Caco-2 (cell line): ENCODE data around the gene MAFF. TPM values are rescaled to one million over a fixed set of nuclear protein-coding genes. Genes with fewer than 3 reads are reported as not detected.

Experiments used
- BruUV-seq: library from RNA; stranded (reverse); fragments of 400-500 nt; replicated peaks from 2 replicates; lab custom pipeline; 2021; lab: Mats Ljungman, UMichigan
- CTCF ChIA-PET: fragments of 300-600 bp; sonication (Branson Sonifier 250); formaldehyde crosslinking; loops from one replicate; lab custom pipeline; 2022; ENCODE audit warnings: antibody characterized with exemption; lab: Charles Lee
- POLR2A ChIA-PET: fragments of 300-600 bp; sonication (Branson Sonifier 250); formaldehyde crosslinking; loops from one replicate; lab custom pipeline; 2022; ENCODE audit warnings: antibody characterized with exemption; lab: Charles Lee
- DNase-seq, 2 experiments: peaks; one replicate each; pipeline versions ENCODE4 v3.0.0 to v3.0.0-alpha.2; 2020 to 2022
- H3K27me3 ChIP-seq: replicated peaks from 2 replicates; pipeline ENCODE4 v1.6.0; 2011; ENCODE audit warnings: low read length; ENCODE audit not compliant: control insufficient read depth, insufficient read depth
- H3K36me3 ChIP-seq: 2 replicates; pipeline ENCODE4 v1.5.1; 2011; ENCODE audit warnings: low read length; ENCODE audit not compliant: control insufficient read depth, insufficient read depth
- H3K4me1 ChIP-seq: fragments of 250-450 bp; sonication (Bioruptor Pico); 2 replicates; pipeline ENCODE4 v1.5.1; 2020; ENCODE audit warnings: mild to moderate bottlenecking
- H3K4me3 ChIP-seq: 2 replicates; pipeline ENCODE4 v1.5.1; 2011; ENCODE audit warnings: low read depth, mild to moderate bottlenecking, control low read depth, low read length
- H3K9me3 ChIP-seq: fragments of 250-450 bp; sonication (Bioruptor Pico); 2 replicates; pipeline ENCODE4 v1.5.1; 2020; ENCODE audit warnings: mild to moderate bottlenecking, moderate library complexity
- H3K27ac Mint-ChIP-seq: one replicate; pipeline ENCODE4 v1.8.0; 2022; ENCODE audit warnings: mixed read lengths; ENCODE audit not compliant: unreplicated experiment
- H3K27me3 Mint-ChIP-seq: one replicate; pipeline ENCODE4 v1.8.0; 2022; ENCODE audit warnings: mixed read lengths; ENCODE audit not compliant: insufficient read depth, unreplicated experiment
- H3K36me3 Mint-ChIP-seq: one replicate; pipeline ENCODE4 v1.8.0; 2022; ENCODE audit warnings: mild to moderate bottlenecking, mixed read lengths; ENCODE audit not compliant: insufficient read depth, unreplicated experiment
- H3K4me1 Mint-ChIP-seq: one replicate; pipeline ENCODE4 v1.8.0; 2022; ENCODE audit warnings: low read depth, mixed read lengths; ENCODE audit not compliant: unreplicated experiment
- H3K4me3 Mint-ChIP-seq: one replicate; pipeline ENCODE4 v1.8.0; 2022; ENCODE audit warnings: mild to moderate bottlenecking, moderate library complexity, mixed read lengths; ENCODE audit not compliant: unreplicated experiment
- H3K9me3 Mint-ChIP-seq: one replicate; pipeline ENCODE4 v1.8.0; 2022; ENCODE audit warnings: mixed read lengths; ENCODE audit not compliant: unreplicated experiment
- intact Hi-C: fragments of 100-400 bp; cut with micrococcal nuclease; formaldehyde crosslinking; loops from one replicate; pipeline ENCODE4 v1.10.0; 2022; ENCODE audit not compliant: unreplicated experiment
- total RNA-seq: library from RNA; stranded (reverse); gene quantifications from 2 replicates; pipeline ENCODE4 v1.2.3, GENCODE V29; 2022
- TF ChIP-seq, protein P1 (sequence below), 2 experiments: fragments of 200-600 bp in 1 of 2; IDR thresholded peaks; 1 replicate in 1 of 2; 2 replicates in 1 of 2; pipeline versions ENCODE4 v1.5.1 to v1.8.0; 2011 to 2022; ENCODE audit warnings: antibody characterized with exemption in 1 of 2, control low read depth in 1 of 2, inconsistent platforms in 1 of 2, low read depth in 1 of 2, low read length in 1 of 2, mild to moderate bottlenecking in 1 of 2, moderate library complexity in 1 of 2; ENCODE audit not compliant: insufficient read depth in 1 of 2, severe bottlenecking in 1 of 2, unreplicated experiment in 1 of 2

Gene MAFF
- total RNA-seq, 1 experiment from 2014 or later = 6.8 TPM

DNA sequence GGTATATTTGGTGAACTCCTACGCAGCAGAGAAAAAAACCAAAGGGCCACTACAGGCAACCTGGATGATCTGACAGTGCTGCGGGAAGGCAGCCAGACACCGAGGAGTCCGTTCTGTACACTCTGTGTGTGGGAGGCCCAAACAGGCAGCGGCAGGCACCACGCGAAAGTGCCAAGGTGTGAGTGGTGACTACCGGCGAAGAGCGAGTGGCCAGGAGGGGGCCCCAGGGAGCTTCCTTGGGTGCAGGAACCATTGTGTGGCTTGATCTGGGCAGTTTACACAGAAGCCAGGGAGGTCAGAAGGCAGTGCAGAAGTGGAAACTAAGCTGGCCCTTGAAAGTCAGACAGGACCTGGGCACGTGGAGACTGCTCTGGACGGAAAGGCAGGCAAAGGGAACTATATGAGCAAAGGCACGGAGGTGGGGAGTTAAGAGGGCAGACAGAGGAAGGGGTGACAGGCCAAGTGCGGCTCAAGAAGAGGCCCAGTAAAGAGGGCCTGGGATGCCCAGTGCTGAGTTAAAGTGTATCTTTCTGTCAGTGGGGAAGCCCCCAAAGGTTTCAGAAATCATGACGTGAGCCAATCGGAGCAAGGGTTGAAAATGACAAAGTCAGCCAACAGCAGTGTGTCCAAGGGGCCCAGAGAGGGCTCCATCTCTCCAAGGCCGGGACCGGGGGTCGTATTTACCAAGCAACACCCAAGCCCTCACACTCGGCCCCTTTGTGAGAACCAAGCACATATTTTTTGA is 60.4 kb downstream of the MAFF start:
- H3K4me1 Mint-ChIP-seq = peaks cover 7% of the 10 kb centered on the region
- no peaks in the 10 kb centered on the region for H3K9me3 Mint-ChIP-seq
- POLR2A ChIA-PET = no interaction called here
- Histone ChIP-seq H3K4me3 (no peak overlapping the region), H3K4me1 (no peaks in the 10 kb centered on the region; the same call in 1 of the 2 replicates), H3K36me3 (no peaks in the 10 kb centered on the region), H3K27me3 (no peaks in the 10 kb centered on the region), H3K9me3 (no peaks in the 10 kb centered on the region)
- H3K4me3 Mint-ChIP-seq = no peak overlapping the region
- TF ChIP-seq, protein P1, sequence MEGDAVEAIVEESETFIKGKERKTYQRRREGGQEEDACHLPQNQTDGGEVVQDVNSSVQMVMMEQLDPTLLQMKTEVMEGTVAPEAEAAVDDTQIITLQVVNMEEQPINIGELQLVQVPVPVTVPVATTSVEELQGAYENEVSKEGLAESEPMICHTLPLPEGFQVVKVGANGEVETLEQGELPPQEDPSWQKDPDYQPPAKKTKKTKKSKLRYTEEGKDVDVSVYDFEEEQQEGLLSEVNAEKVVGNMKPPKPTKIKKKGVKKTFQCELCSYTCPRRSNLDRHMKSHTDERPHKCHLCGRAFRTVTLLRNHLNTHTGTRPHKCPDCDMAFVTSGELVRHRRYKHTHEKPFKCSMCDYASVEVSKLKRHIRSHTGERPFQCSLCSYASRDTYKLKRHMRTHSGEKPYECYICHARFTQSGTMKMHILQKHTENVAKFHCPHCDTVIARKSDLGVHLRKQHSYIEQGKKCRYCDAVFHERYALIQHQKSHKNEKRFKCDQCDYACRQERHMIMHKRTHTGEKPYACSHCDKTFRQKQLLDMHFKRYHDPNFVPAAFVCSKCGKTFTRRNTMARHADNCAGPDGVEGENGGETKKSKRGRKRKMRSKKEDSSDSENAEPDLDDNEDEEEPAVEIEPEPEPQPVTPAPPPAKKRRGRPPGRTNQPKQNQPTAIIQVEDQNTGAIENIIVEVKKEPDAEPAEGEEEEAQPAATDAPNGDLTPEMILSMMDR (IDR thresholded peaks at IDR 0.05; ENCODE audit: insufficient read depth in 1 of 2, low read depth in 1 of 2, low read length in 1 of 2, severe bottlenecking in 1 of 2, unreplicated experiment in 1 of 2) = peak; percentile 37 to 57
- peak; percentile 49 to 54 for DNase-seq
- CTCF ChIA-PET = no interaction called here
- no TSS peak for BruUV-seq
- H3K27me3 Mint-ChIP-seq = no peaks in the 10 kb centered on the region
- intact Hi-C loops = no loop called here
- peaks cover 5% of the 10 kb centered on the region for H3K36me3 Mint-ChIP-seq
- peak overlapping the region; percentile 14 for H3K27ac Mint-ChIP-seq

GRCh38 chr22:38264322-38264843 is 62.6 kb downstream of the MAFF start:
- Mint-ChIP-seq H3K27me3 (no peaks in the 10 kb centered on the region), H3K9me3 (no peaks in the 10 kb centered on the region), H3K36me3 (peaks cover under 1% of the 10 kb centered on the region), H3K4me3 (no peak overlapping the region), H3K27ac (no peak overlapping the region), H3K4me1 (peaks cover 7% of the 10 kb centered on the region)
- intact Hi-C loops = no loop called here
- no TSS peak for BruUV-seq
- ChIA-PET CTCF (interaction anchor here (0.6 kb wide), 1 partner anchor 119 kb away, joined by 12 read pairs; no protein-coding TSS in a partner anchor), POLR2A (no interaction called here)
- H3K36me3 ChIP-seq = no peaks in the 10 kb centered on the region
- no peaks in the 10 kb centered on the region; the same call in 1 of the 2 replicates for H3K4me1 ChIP-seq
- no peaks in the 10 kb centered on the region for H3K9me3 ChIP-seq
- TF ChIP-seq, protein P1 (IDR thresholded peaks at IDR 0.05; ENCODE audit: insufficient read depth in 1 of 2, low read depth in 1 of 2, low read length in 1 of 2, severe bottlenecking in 1 of 2, unreplicated experiment in 1 of 2) = no peak
- no peak overlapping the region for H3K4me3 ChIP-seq
- H3K27me3 ChIP-seq = no peaks in the 10 kb centered on the region
- no peak for DNase-seq

Other genes with a start within 250 kb of the MAFF start
- not detected in 2 replicates for gene C22orf23, start 248.4 kb upstream of the MAFF start, total RNA-seq
- 116 and 122 TPM in 2 replicates for gene POLR2F, start 248.3 kb upstream of the MAFF start, total RNA-seq
- not detected in 2 replicates for gene SOX10, start 217.4 kb upstream of the MAFF start, total RNA-seq
- 40.2 and 41.1 TPM in 2 replicates for gene PICK1, start 144.6 kb upstream of the MAFF start, total RNA-seq
- gene SLC16A8, start 117.8 kb upstream of the MAFF start, total RNA-seq = not detected in 2 replicates
- gene BAIAP2L2, start 91.3 kb upstream of the MAFF start, total RNA-seq = 4.4 and 4.9 TPM in 2 replicates
- gene PLA2G6, start 20.2 kb upstream of the MAFF start, total RNA-seq = 18.7 and 19.2 TPM in 2 replicates
- gene TMEM184B, start 71.0 kb downstream of the MAFF start, total RNA-seq = 52.4 and 53.3 TPM in 2 replicates
- gene CSNK1E, start 115.4 kb downstream of the MAFF start, total RNA-seq = 129 and 139 TPM in 2 replicates